Subcutaneous adipose tissue (tissue), 4 donors: Measurements from ENCODE around the gene HRAS. TPM values are rescaled to one million over a fixed set of nuclear protein-coding genes. Genes with fewer than 3 reads are reported as not detected.

Experiments
- CTCF ChIP-seq: fragments of 450-650 bp; IDR thresholded peaks from one replicate; pipeline ENCODE4 v1.5.1; 2016; ENCODE audit warnings: low read depth, mild to moderate bottlenecking, control low read depth, antibody characterized with exemption, moderate library complexity
- total RNA-seq, 4 donors: library from RNA; depleted of rRNA; stranded (reverse); fragments of >200 nt; gene quantifications; one replicate each; pipeline ENCODE4 v1.1.0, GENCODE V29; 2016

HRAS gene
- total RNA-seq, 4 donors from 2014 or later = 33.7 to 53.3 (median 39.9) TPM

DNA sequence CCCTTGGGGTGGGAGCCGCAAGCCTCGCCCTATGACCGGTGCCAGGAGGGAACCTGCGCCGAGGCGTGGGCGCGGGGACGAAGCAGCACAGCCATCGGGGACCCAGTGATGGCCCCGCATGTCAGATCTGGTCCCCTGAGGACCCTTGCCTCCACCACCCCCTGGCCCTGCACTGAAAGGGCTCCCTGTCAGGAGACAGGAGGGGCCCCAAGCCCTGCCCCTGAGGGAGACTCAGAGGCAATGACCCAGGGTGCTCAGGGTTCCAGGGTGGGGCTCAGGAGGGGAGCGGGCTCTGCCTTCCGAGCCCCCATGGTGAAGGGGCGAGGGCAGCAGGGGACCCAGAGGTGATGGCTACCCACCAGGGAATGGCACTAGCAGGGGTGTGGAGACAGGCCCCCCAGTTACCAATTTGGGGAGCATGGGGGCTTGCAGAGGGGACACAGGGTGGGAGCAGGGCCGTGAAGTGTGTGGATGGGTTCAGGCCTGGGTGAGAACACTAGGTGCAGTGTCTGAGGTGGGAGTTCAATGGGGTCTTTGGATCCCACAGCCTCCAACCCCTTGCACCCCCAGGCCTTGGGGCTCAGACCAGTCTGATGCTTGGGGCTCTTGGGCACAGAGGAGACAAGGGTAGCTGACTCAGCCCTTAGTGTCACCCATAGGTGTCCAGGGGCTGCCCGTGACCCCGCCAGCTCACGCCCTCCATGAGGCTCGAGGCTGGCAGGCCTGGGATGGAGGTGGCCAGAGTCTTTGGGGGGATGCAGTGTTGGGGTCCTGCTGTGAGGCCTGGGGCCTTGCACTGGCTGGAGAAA lies 2.5 kb upstream of the HRAS start:
- TF ChIP-seq CTCF = no peak

- TF ChIP-seq CTCF = no peak
Observed at GRCh38 chr11:536841-537621, 1.7 kb upstream of the HRAS start, which contains the start of gene LRRC56. TSS of gene LRRC56 (plus strand) at chr11:537527. CDS start at chr11:540685, 3,158 bp downstream.

DNA sequence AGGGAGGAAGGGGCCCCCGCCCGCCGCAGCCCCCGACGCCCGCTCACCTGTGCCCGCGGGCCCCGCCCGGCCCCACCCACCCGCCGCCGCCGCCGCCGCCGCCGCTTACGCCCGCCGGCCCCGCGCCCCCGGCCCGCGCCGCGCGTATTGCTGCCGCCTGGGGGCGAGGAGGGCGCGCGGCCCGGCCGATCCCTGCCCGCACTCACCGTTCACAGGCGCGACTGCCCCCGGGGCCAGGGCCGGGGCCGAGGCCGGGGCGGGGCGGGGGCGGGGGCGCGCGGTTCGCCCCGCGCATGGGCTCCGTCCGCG lies 212 bp downstream of the HRAS start:
- TF ChIP-seq CTCF = no peak

DNA sequence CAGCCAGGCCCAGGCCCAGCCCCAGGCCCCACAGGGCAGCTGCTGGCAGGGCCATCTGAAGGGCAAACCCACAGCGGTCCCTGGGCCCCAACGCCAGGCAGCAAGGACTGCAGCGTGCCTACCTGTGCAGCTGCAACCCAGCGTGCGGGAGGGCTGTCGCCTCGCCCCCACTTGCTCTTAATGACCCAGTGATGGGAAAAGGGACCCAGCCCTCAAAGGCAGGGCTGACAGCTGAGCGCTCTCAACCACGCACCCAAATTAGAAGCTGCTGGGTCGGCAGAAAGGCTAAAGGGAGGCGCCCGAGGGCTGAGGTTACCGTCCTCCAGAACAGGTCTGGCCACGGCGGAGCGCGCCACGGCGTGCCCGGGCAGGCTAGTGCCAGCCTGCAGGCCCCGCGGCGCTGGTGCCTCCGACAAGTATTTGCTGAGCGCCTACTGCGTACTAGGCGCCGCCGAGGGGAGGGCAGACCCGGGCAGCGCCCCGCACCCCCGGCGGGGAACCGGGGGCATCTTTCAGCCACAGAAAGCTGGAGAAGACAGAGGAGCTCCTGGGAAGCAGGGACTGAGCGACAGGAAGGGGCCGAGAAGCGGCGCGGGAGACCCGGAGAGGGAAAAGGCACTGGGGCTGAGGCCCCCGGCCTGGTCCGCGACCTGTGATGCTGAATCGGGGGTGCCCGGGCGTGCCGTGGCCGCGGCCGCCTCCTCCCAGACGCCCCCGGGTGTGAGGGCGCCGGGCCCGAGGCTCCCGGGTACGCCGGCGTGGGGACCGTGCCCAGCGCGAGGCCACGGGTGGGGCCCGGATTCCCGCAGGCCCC lies 773 bp downstream of the HRAS start:
- no peak for TF ChIP-seq CTCF

GRCh38 chr11:533586-534395 lies 1.6 kb downstream of the HRAS start:
- TF ChIP-seq CTCF = no peak

GRCh38 chr11:532986-533585 lies 2.3 kb downstream of the HRAS start:
- TF ChIP-seq CTCF = no peak
